Breast epithelium (tissue), 3 donors: ENCODE measurements around the gene RBM15.

Source experiments
- POLR2A ChIP-seq: fragments of 450-650 bp; IDR thresholded peaks from one replicate; pipeline ENCODE4 v1.6.1; 2016; ENCODE audit warnings: antibody characterized with exemption, mild to moderate bottlenecking, moderate library complexity
- TF ChIP-seq, protein P1 (sequence below), 3 donors: fragments of 450-650 bp; IDR thresholded peaks; one replicate each; pipeline ENCODE4 v1.5.1; 2016 to 2017; ENCODE audit warnings: antibody characterized with exemption in 3 of 3, mild to moderate bottlenecking in 3 of 3, moderate library complexity in 3 of 3

DNA sequence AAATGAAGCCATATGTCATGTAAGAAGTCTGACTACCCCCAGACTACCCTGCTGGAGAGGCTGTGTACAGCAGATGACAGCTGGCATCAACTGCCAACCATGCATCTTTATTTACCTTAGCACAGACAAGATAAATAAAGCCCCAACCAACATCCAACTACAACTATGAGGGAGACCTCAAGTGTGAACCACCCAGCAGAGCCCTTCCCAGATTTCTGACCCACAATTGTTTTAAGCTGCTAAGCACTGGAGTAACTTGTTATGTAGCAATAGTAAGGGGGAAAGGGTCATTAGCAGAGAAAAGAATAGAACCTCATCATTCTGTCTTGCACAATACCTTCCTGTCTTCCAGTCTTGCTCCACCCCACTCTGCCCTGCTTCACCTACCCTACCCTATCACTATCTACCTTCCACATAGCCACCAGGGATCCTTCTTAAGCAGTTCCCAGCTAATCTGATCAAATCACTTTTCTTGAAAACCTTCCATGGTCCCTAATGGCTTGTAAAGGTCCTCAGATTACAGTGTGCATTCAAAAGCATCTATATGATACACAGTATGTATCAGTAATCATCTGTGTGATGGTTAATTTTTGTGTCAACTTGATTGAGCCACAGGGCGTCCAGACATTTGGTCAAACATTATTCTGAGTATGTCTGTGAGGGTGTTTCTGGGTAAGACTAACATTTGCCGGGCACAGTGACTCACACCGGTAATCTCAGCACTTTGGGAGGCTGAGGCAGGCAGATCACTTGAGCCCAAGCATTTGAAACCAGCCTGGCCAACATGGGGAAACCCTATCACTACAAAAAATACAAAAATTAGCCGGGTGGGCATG is 19.6 kb upstream of the RBM15 start:
- no peak for TF ChIP-seq POLR2A
- TF ChIP-seq, protein P1, sequence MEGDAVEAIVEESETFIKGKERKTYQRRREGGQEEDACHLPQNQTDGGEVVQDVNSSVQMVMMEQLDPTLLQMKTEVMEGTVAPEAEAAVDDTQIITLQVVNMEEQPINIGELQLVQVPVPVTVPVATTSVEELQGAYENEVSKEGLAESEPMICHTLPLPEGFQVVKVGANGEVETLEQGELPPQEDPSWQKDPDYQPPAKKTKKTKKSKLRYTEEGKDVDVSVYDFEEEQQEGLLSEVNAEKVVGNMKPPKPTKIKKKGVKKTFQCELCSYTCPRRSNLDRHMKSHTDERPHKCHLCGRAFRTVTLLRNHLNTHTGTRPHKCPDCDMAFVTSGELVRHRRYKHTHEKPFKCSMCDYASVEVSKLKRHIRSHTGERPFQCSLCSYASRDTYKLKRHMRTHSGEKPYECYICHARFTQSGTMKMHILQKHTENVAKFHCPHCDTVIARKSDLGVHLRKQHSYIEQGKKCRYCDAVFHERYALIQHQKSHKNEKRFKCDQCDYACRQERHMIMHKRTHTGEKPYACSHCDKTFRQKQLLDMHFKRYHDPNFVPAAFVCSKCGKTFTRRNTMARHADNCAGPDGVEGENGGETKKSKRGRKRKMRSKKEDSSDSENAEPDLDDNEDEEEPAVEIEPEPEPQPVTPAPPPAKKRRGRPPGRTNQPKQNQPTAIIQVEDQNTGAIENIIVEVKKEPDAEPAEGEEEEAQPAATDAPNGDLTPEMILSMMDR (IDR thresholded peaks at IDR 0.05) = no peak
